H1 (cell line): Measurements from ENCODE around the gene CRPPA. TPM values are rescaled to one million over a fixed set of nuclear protein-coding genes. Genes with fewer than 3 reads are reported as not detected.

Source experiments
- CTCF ChIA-PET: fragments of 300-600 bp; sonication (Branson Sonifier 250); formaldehyde crosslinking; loops from one replicate; lab custom pipeline; 2021; ENCODE audit not compliant: partially characterized antibody; lab: Charles Lee
- POLR2A ChIA-PET: fragments of 300-600 bp; sonication (Branson Sonifier 250); formaldehyde crosslinking; loops from one replicate; lab custom pipeline; 2021; ENCODE audit warnings: inconsistent platforms; ENCODE audit not compliant: partially characterized antibody; lab: Charles Lee
- DNase-seq, 2 experiments: peaks; one replicate each; pipeline versions ENCODE4 v3.0.0 to v3.0.0-alpha.2; 2010 to 2022; ENCODE audit warnings: low spot score in 2 of 2, low read depth in 1 of 2, mixed read lengths in 1 of 2
- FAIRE-seq: peaks from 2 replicates; lab custom pipeline; 2011; peaks lifted over from hg19 to GRCh38; lab: Jason Lieb, UNC
- H2AFZ ChIP-seq: 2 replicates; pipeline ENCODE4 v1.8.1; 2012; ENCODE audit warnings: low read length, inconsistent platforms
- H2AK5ac ChIP-seq: 2 replicates; pipeline ENCODE4 v1.6.1; 2013; ENCODE audit warnings: low read depth, low read length
- H2BK120ac ChIP-seq: replicated peaks from 2 replicates; pipeline ENCODE3; 2013; ENCODE audit warnings: low read depth, low read length, inconsistent platforms
- H2BK12ac ChIP-seq: 2 replicates; pipeline ENCODE4 v1.6.1; 2013; ENCODE audit warnings: low read depth, low read length
- H2BK15ac ChIP-seq: 2 replicates; pipeline ENCODE4 v1.6.1; 2013; ENCODE audit warnings: low read length
- H2BK20ac ChIP-seq: 2 replicates; pipeline ENCODE4 v1.6.1; 2013; ENCODE audit warnings: low read length
- H2BK5ac ChIP-seq: 2 replicates; pipeline ENCODE4 v1.6.1; 2013; ENCODE audit warnings: low read depth, low read length
- H3K14ac ChIP-seq: 2 replicates; pipeline ENCODE4 v1.6.1; 2013; ENCODE audit warnings: inconsistent platforms; ENCODE audit not compliant: insufficient read length
- H3K18ac ChIP-seq: 2 replicates; pipeline ENCODE4 v1.6.1; 2013; ENCODE audit warnings: low read length; ENCODE audit errors: extremely low read depth
- H3K23ac ChIP-seq: 2 replicates; pipeline ENCODE4 v1.6.1; 2013; ENCODE audit warnings: inconsistent platforms; ENCODE audit not compliant: insufficient read length
- H3K23me2 ChIP-seq: 2 replicates; pipeline ENCODE4 v1.6.1; 2013; ENCODE audit warnings: low read depth, low read length
- H3K27ac ChIP-seq: 2 replicates; pipeline ENCODE4 v1.6.1; 2011; ENCODE audit warnings: low read depth, low read length, inconsistent platforms
- H3K27me3 ChIP-seq, 4 experiments: replicated peaks in 1 of 4; 1 replicate in 1 of 4; 2 replicates in 3 of 4; pipeline versions ENCODE4 v1.6.1 to v1.8.1; 2011 to 2013; ENCODE audit warnings: low read length in 3 of 4, mild to moderate bottlenecking in 3 of 4, inconsistent platforms in 2 of 4, mixed read lengths in 2 of 4, moderate library complexity in 1 of 4; ENCODE audit not compliant: control insufficient read depth in 3 of 4, insufficient read depth in 3 of 4; ENCODE audit errors: extremely low read depth in 1 of 4
- H3K36me3 ChIP-seq, 4 experiments: 2 replicates each; pipeline versions ENCODE4 v1.6.1 to v1.8.1; 2011 to 2013; ENCODE audit warnings: mild to moderate bottlenecking in 4 of 4, low read length in 3 of 4, moderate library complexity in 2 of 4, control low read depth in 1 of 4, inconsistent platforms in 1 of 4; ENCODE audit not compliant: insufficient read depth in 4 of 4, control insufficient read depth in 2 of 4
- H3K4ac ChIP-seq: replicated peaks from 2 replicates; pipeline ENCODE3; 2013; ENCODE audit warnings: low read length, low read depth, mixed read lengths, inconsistent platforms; ENCODE audit not compliant: insufficient read length
- H3K4me1 ChIP-seq, 4 experiments: replicated peaks in 1 of 4; 1 replicate in 1 of 4; 2 replicates in 3 of 4; pipeline versions ENCODE4 v1.6.1 to v1.8.1; 2011 to 2013; ENCODE audit warnings: low read length in 3 of 4, inconsistent platforms in 2 of 4, mixed read lengths in 1 of 4; ENCODE audit not compliant: insufficient read depth in 4 of 4, control insufficient read depth in 3 of 4
- H3K4me2 ChIP-seq, 2 experiments: 2 replicates each; pipeline versions ENCODE4 v1.6.1 to v1.8.1; 2011 to 2013; ENCODE audit warnings: low read depth in 2 of 2, low read length in 2 of 2, control low read depth in 1 of 2, inconsistent platforms in 1 of 2, mild to moderate bottlenecking in 1 of 2; ENCODE audit not compliant: insufficient read depth in 1 of 2
- H3K4me3 ChIP-seq, 4 experiments: fragments of 200-600, 300-600 bp in 1 of 4; sonication (generic), shearing (Covaris generic), sonication (Bioruptor Twin) in 1 of 4; 2 replicates each; pipeline versions ENCODE4 v1.5.1 to v1.8.1; 2011 to 2016; ENCODE audit warnings: low read length in 4 of 4, low read depth in 3 of 4, control low read depth in 2 of 4, inconsistent platforms in 2 of 4, mild to moderate bottlenecking in 2 of 4, mixed read lengths in 1 of 4, moderate library complexity in 1 of 4; ENCODE audit not compliant: insufficient read depth in 2 of 4; ENCODE audit errors: extremely low read depth in 1 of 4
- H3K56ac ChIP-seq: replicated peaks from 2 replicates; pipeline ENCODE3; 2013; ENCODE audit warnings: low read depth, mild to moderate bottlenecking, mixed read lengths, low read length, inconsistent platforms; ENCODE audit not compliant: insufficient read length
- H3K79me1 ChIP-seq: 2 replicates; pipeline ENCODE4 v1.6.1; 2013; ENCODE audit warnings: low read depth, low read length, control low read depth
- H3K79me2 ChIP-seq, 2 experiments: 2 replicates each; pipeline versions ENCODE4 v1.6.1 to v1.8.1; 2012 to 2013; ENCODE audit warnings: low read length in 2 of 2, mild to moderate bottlenecking in 2 of 2, inconsistent platforms in 1 of 2; ENCODE audit not compliant: insufficient read depth in 2 of 2, control insufficient read depth in 1 of 2
- H3K9ac ChIP-seq, 4 experiments: replicated peaks in 1 of 4; 1 replicate in 1 of 4; 2 replicates in 3 of 4; pipeline versions ENCODE4 v1.6.1 to v1.8.1; 2011 to 2013; ENCODE audit warnings: low read depth in 3 of 4, low read length in 3 of 4, control low read depth in 2 of 4, mild to moderate bottlenecking in 2 of 4, moderate library complexity in 2 of 4, inconsistent platforms in 1 of 4; ENCODE audit errors: extremely low read depth in 1 of 4
- H3K9me3 ChIP-seq, 2 experiments: 2 replicates each; pipeline versions ENCODE4 v1.6.1 to v1.8.1; 2012 to 2013; ENCODE audit warnings: mild to moderate bottlenecking in 2 of 2, moderate library complexity in 2 of 2, control low read depth in 1 of 2, inconsistent platforms in 1 of 2, low read depth in 1 of 2, low read length in 1 of 2, mixed read lengths in 1 of 2; ENCODE audit not compliant: insufficient read depth in 2 of 2
- H4K20me1 ChIP-seq, 2 experiments: replicated peaks in 1 of 2; 2 replicates each; pipeline versions ENCODE3 to v1.8.1; 2011 to 2013; ENCODE audit warnings: inconsistent platforms in 2 of 2, low read length in 2 of 2, mild to moderate bottlenecking in 1 of 2; ENCODE audit not compliant: insufficient read depth in 2 of 2, control insufficient read depth in 1 of 2
- H4K5ac ChIP-seq: 2 replicates; pipeline ENCODE4 v1.6.1; 2013; ENCODE audit warnings: low read length, low read depth, mixed read lengths, inconsistent platforms; ENCODE audit not compliant: insufficient read length
- H4K8ac ChIP-seq: 2 replicates; pipeline ENCODE4 v1.8.0; 2013; ENCODE audit warnings: mild to moderate bottlenecking, moderate library complexity, low read length, inconsistent platforms; ENCODE audit not compliant: insufficient read depth; ENCODE audit errors: extremely low read depth
- H4K91ac ChIP-seq: replicated peaks from 2 replicates; pipeline ENCODE3; 2013; ENCODE audit warnings: low read length, mixed read lengths, inconsistent platforms; ENCODE audit not compliant: insufficient read length
- EZH2 ChIP-seq: fragments of 200-600 bp; sonication (generic); IDR thresholded peaks from 2 replicates; pipeline ENCODE4 v1.7.1; 2012; ENCODE audit warnings: low read depth, mild to moderate bottlenecking, moderate library complexity, low read length, inconsistent platforms; ENCODE audit not compliant: severe bottlenecking
- JUND ChIP-seq: IDR thresholded peaks from 2 replicates; pipeline ENCODE4 v1.6.1; 2011; ENCODE audit warnings: mild to moderate bottlenecking, improper control_type of control experiment, low read length
- TAF1 ChIP-seq: IDR thresholded peaks from 2 replicates; pipeline ENCODE4 v1.6.1; 2011; ENCODE audit warnings: mild to moderate bottlenecking, low read depth, low read length
- WGBS, 2 experiments: shearing (Covaris generic) in 1 of 2; methylation state at CpG; one replicate each; pipeline versions ENCODE4 v1.1.6 to v1.1.7; 2013 to 2015; ENCODE audit warnings: low lambda C conversion rate in 2 of 2, mixed read lengths in 2 of 2, inconsistent platforms in 1 of 2, low coverage in 1 of 2, missing lambda C conversion rate in 1 of 2; ENCODE audit not compliant: insufficient replicate concordance in 2 of 2, insufficient coverage in 1 of 2, insufficient read length in 1 of 2; ENCODE audit errors: extremely low coverage in 1 of 2, missing lambda C conversion rate in 1 of 2; 5-methylcytosine and 5-hydroxymethylcytosine counted together
- polyA plus RNA-seq, 7 experiments: library from polyadenylated mRNA; depleted of rRNA in 3 of 7; stranded (reverse) in 5 of 7; unstranded in 2 of 7; fragments of >200 nt in 5 of 7; fragments of 200-250 nt in 2 of 7; gene quantifications; 1 replicate in 5 of 7; 2 replicates in 1 of 7; 4 replicates in 1 of 7; pipeline versions ENCODE4 v1.2.1 to v1.2.3, GENCODE V29; 2011 to 2013; ENCODE audit warnings: missing spikeins in 2 of 7, mixed read lengths in 2 of 7
- total RNA-seq: library from RNA; stranded (reverse); fragmentation: NEBNext Ultra II Directional; extraction: Animal tissue kit (Norgen Biotek cat#: 25700); gene quantifications from 2 replicates; pipeline ENCODE4 v1.2.1, GENCODE V29; 2021

The CRPPA gene
- total and polyA plus RNA-seq, 2 of the 8 experiments (the other 6 are each of a cell fraction or from before 2014, with no cell fraction given): 0.23 to 0.39 TPM

GRCh38 chr7:16420329-16420648 is 1.0 kb downstream of the CRPPA start:
- H2BK12ac ChIP-seq: no peak overlapping the region; the same call in 1 of the 2 replicates
- H2BK5ac ChIP-seq: no peak overlapping the region
- H3K18ac ChIP-seq: 0 out of 2 replicates have a peak overlapping the region, but pooled peaks have one; percentile 33
- H3K9ac ChIP-seq: peak overlapping the region in 3 of 4 experiments; percentile 24 to 66 (median 62); a peak in 2 of 7 replicates
- 16% methylated on average over 3 of the region's 3 CpGs; no CpG with 5 or more reads in 1 of the 2 experiments for WGBS, 2 experiments
- peak overlapping the region; percentile 55 to 81 (median 72) for H3K4me3 ChIP-seq
- H3K23me2 ChIP-seq: peaks cover 15% of the 10 kb centered on the region
- H4K8ac ChIP-seq: peak overlapping the region; percentile 84; the same call in 1 of the 2 replicates
- H3K79me1 ChIP-seq: no peaks in the 10 kb centered on the region
- no peak overlapping the region for H4K91ac ChIP-seq
- no peaks in the 10 kb centered on the region for H3K79me2 ChIP-seq
- peak overlapping the region; percentile 97 for H2AFZ ChIP-seq
- H3K23ac ChIP-seq: no peak overlapping the region
- no peak overlapping the region for H3K4ac ChIP-seq
- H2BK120ac ChIP-seq: no peak overlapping the region
- FAIRE-seq (no peak), DNase-seq (no peak)
- TF ChIP-seq EZH2 (peak; percentile 2), JUND (no peak), TAF1 (no peak)
- H2BK20ac ChIP-seq: no peak overlapping the region
- H3K4me1 ChIP-seq: peaks cover 0 to 5% (median 2%) of the 10 kb centered on the region in 4 experiments; a peak in 1 of 7 replicates
- H4K20me1 ChIP-seq: no peaks in the 10 kb centered on the region
- peak overlapping the region; percentile 76 to 88 for H3K4me2 ChIP-seq
- H2BK15ac ChIP-seq: no peak overlapping the region
- no peaks in the 10 kb centered on the region for H3K9me3 ChIP-seq
- H3K56ac ChIP-seq: no peak overlapping the region
- H3K36me3 ChIP-seq: no peaks in the 10 kb centered on the region
- H3K27me3 ChIP-seq: peaks cover 0 to 10% (median 4%) of the 10 kb centered on the region in 4 experiments; a peak in 3 of 7 replicates
- ChIA-PET CTCF (interaction anchor here (0.5 to 6.6 kb wide), 5 partner anchors 10 to 717 kb away, joined by 3 to 40 read pairs (median 4); no protein-coding TSS in a partner anchor), POLR2A (interaction anchor here (0.9 to 1.9 kb wide), 4 partner anchors 12 to 144 kb away, joined by 3 to 5 read pairs (median 4); no protein-coding TSS in a partner anchor)
- no peak overlapping the region for H3K27ac ChIP-seq
- no peak overlapping the region for H3K14ac ChIP-seq
- no peak overlapping the region for H2AK5ac ChIP-seq
- H4K5ac ChIP-seq: peak overlapping the region; percentile 3
